Body of pancreas (tissue), 4 donors: Measurements from ENCODE around the gene SLC12A7. TPM values are rescaled to one million over a fixed set of nuclear protein-coding genes. Genes with fewer than 3 reads are reported as not detected.

Source experiments
- ATAC-seq: fragments of 150-250 bp; one replicate; pipeline ENCODE4 v1.9.1; 2016
- DNase-seq, 4 donors: peaks; one replicate each; pipeline ENCODE4 v3.0.0-alpha.2; 2019
- H3K27ac ChIP-seq, 4 donors: fragments of 200-600 bp; sonication (generic); 1 replicate in 3 of 4; 2 replicates in 1 of 4; pipeline versions ENCODE4 v1.5.1 to v1.6.1; 2016 to 2019; ENCODE audit warnings: mild to moderate bottlenecking in 1 of 4, mixed read lengths in 1 of 4, moderate library complexity in 1 of 4
- H3K27me3 ChIP-seq, 2 donors: fragments of 200-600 bp; sonication (generic); one replicate each; pipeline ENCODE4 v1.6.0; 2016; ENCODE audit warnings: mild to moderate bottlenecking in 1 of 2
- H3K36me3 ChIP-seq, 2 donors: fragments of 200-600 bp; sonication (generic); replicated peaks in 1 of 2; 2 replicates each; pipeline ENCODE4 v1.5.1; 2016; ENCODE audit warnings: low read depth in 2 of 2; ENCODE audit not compliant: insufficient read depth in 1 of 2
- H3K4me1 ChIP-seq: fragments of 200-600 bp; sonication (generic); one replicate; pipeline ENCODE4 v1.6.0; 2016
- H3K4me3 ChIP-seq, 2 donors: fragments of 200-600 bp; sonication (generic); 1 replicate in 1 of 2; 2 replicates in 1 of 2; pipeline ENCODE4 v1.5.1; 2016 to 2019
- H3K9me3 ChIP-seq, 3 donors: fragments of 200-600 bp; sonication (generic); 1 replicate in 2 of 3; 2 replicates in 1 of 3; pipeline ENCODE4 v1.5.1; 2016
- CTCF ChIP-seq, 7 experiments: fragments of 450-650 bp in 4 of 7; fragments of 200-600 bp in 3 of 7; sonication (generic) in 3 of 7; IDR thresholded peaks; one replicate each; pipeline ENCODE4 v1.5.1; 2016 to 2019; ENCODE audit warnings: antibody characterized with exemption in 7 of 7
- POLR2A ChIP-seq, 3 donors: fragments of 450-650 bp; IDR thresholded peaks; one replicate each; pipeline ENCODE4 v1.6.1; 2016; ENCODE audit warnings: antibody characterized with exemption in 3 of 3, mild to moderate bottlenecking in 2 of 3
- WGBS, 2 donors: methylation state at CpG; one replicate each; pipeline ENCODE4 v1.1.5; 2017; 5-methylcytosine and 5-hydroxymethylcytosine counted together
- intact Hi-C: fragments of 100-400 bp; cut with DNase I; formaldehyde crosslinking; loops from one replicate; pipeline ENCODE4 v1.15.1; 2023
- total RNA-seq, 2 donors: library from RNA; depleted of rRNA; stranded (reverse); fragments of >200 nt; gene quantifications; one replicate each; pipeline ENCODE4 v1.1.0, GENCODE V29; 2016

Gene SLC12A7
- total RNA-seq, 2 donors from 2014 or later: 35.5 to 42.8 TPM

- intact Hi-C loops: no loop called here
Observed at GRCh38 chr5:1048162-1048721, 63.6 kb downstream of the SLC12A7 start.

GRCh38 chr5:1047332-1047965 lies 64.4 kb downstream of the SLC12A7 start:
- Histone ChIP-seq H3K36me3 (peaks cover 0 to 9% of the 10 kb centered on the region in 2 donors), H3K4me3 (no peak overlapping the region), H3K27ac (no peak overlapping the region), H3K27me3 (no peaks in the 10 kb centered on the region), H3K9me3 (no peaks in the 10 kb centered on the region), H3K4me1 (no peaks in the 10 kb centered on the region)
- 74 to 76% methylated on average over 11 of the region's 11 CpGs for WGBS, 2 donors
- ATAC-seq (no peak), DNase-seq (no peak)
- intact Hi-C loops: no loop called here
- TF ChIP-seq POLR2A (IDR thresholded peaks at IDR 0.05) (no peak), CTCF (IDR thresholded peaks at IDR 0.05) (no peak)

More at GRCh38 chr5:1048162-1048721, 63.6 kb downstream of the SLC12A7 start:
- no peak for ATAC-seq
- no peaks in the 10 kb centered on the region for H3K4me1 ChIP-seq
- H3K27ac ChIP-seq: no peak overlapping the region
- no peak overlapping the region for H3K4me3 ChIP-seq
- 74 to 75% methylated on average over 11 of the region's 11 CpGs for WGBS, 2 donors
- H3K36me3 ChIP-seq: peaks cover 0 to 11% of the 10 kb centered on the region in 2 donors
- TF ChIP-seq CTCF (IDR thresholded peaks at IDR 0.05) (no peak), POLR2A (IDR thresholded peaks at IDR 0.05) (no peak)
- DNase-seq: no peak
- no peaks in the 10 kb centered on the region for H3K27me3 ChIP-seq
- H3K9me3 ChIP-seq: no peaks in the 10 kb centered on the region

DNA sequence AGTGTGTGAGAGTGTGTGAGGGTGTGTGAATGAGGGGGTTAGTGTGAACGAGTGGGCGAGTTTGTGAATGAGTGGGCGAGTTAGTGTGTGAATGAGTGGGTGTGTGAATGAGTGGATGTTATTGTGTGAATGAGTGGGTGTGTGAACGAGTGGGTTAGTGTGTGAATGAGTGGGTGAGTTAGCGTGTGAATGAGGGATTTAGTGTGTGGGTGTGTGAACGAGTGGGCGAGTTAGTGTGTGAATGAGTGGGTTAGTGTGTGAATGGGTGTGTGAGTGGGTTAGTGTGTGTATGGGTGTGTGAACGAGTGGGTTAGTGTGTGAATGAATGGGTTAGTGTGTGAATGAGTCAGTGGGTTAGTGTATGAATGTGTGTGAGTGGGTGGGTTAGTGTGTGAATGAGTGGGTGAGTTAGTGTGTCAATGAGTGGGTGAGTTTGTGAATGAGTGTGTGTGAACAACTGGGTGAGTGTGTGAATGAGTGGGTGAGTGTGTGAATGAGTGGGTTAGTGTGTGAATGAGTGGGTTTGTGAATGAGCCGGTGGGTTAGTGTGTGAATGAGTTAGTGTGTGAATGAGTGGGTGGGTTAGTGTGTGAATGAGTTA lies 65.8 kb downstream of the SLC12A7 start:
- DNase-seq: no peak
- ATAC-seq: no peak
- Histone ChIP-seq H3K4me3 (no peak overlapping the region), H3K9me3 (no peaks in the 10 kb centered on the region), H3K36me3 (no peaks in the 10 kb centered on the region), H3K27ac (no peak overlapping the region), H3K4me1 (no peaks in the 10 kb centered on the region), H3K27me3 (no peaks in the 10 kb centered on the region)
- no peak for TF ChIP-seq POLR2A (IDR thresholded peaks at IDR 0.05)
- TF ChIP-seq CTCF (IDR thresholded peaks at IDR 0.05): no peak
- 73 to 74% methylated on average over 9 of the region's 9 CpGs for WGBS, 2 donors
- intact Hi-C loops: no loop called here

GRCh38 chr5:1044117-1044516 lies 67.7 kb downstream of the SLC12A7 start:
- Histone ChIP-seq H3K9me3 (no peaks in the 10 kb centered on the region), H3K4me1 (no peaks in the 10 kb centered on the region), H3K4me3 (no peak overlapping the region), H3K27ac (no peak overlapping the region), H3K27me3 (no peaks in the 10 kb centered on the region), H3K36me3 (no peaks in the 10 kb centered on the region)
- TF ChIP-seq CTCF (IDR thresholded peaks at IDR 0.05) (no peak), POLR2A (IDR thresholded peaks at IDR 0.05) (no peak)
- DNase-seq (no peak), ATAC-seq (no peak)
- intact Hi-C loops: no loop called here
- WGBS, 2 donors: 58 to 66% methylated on average over 5 of the region's 5 CpGs
